ENCODE measurements around the gene SLIT3.
"Not testable (repeated sequence)": the region's sequence is repeated elsewhere in the genome, so short reads cannot be mapped to it uniquely, and the experiment has no call there.

SLIT3 gene

GRCh38 chr5:169168280-169168679 lies 132.7 kb downstream of the SLIT3 start:
- no peak for DNase-seq

GRCh38 chr5:169166078-169166477 lies 134.9 kb downstream of the SLIT3 start:
- no peak for DNase-seq

GRCh38 chr5:169165052-169165451 lies 135.9 kb downstream of the SLIT3 start:
- DNase-seq: no peak

DNA sequence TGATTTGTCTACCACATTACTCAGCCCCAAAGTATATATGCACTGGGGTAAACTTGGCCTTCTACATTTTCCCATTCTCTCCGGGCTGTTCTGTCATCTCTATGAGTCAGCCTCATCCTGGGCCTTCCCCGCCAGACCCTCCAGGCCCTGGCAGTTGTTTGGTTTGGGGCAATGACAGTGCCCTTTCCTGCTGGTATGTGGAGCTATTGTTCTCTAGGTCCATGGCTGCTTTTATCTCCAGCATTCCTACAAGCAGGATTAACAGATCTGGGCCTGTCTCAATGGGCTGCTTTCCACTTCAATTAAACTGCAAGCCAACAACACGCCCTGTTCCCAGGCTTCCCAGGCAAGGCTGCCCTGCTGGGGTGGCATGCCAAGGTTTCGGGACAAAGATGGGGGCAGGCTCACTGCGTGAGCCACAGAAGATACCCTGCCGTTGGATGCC lies 136.4 kb downstream of the SLIT3 start:
- no peak for DNase-seq

- DNase-seq: no peak
Measured at GRCh38 chr5:169162407-169162806, 138.5 kb downstream of the SLIT3 start.

DNA sequence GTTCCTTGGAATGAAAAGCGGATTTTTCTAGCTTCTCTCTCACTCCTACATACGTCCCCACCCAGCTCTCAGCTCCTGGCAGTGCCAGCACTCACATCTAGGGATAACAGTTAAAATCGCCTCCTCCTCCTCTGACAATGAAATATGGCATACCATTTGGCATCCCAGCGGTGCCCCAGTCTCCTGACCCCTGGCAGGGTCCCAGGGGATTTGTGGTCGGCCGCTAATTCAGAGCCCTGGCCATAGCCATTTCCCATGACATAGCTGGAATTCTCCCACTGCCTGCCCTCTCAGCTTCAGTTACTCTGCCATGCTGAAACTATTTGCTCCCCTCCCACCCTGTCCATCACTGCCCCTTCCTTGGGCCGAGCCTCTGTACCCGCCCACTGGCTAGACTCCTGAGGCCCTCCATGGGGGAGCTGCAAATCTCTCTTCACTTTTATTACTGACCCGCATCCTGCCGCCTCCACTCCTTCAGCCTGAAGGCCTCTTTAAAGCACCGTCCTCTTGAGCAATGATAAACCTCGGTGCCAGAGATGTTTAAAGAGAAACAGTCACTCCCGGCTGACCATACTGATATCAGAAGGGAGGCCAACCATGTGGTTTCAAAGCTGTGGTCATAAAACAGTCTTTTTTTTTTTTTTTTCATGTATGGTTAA lies 139.8 kb downstream of the SLIT3 start:
- DNase-seq: no peak

DNA sequence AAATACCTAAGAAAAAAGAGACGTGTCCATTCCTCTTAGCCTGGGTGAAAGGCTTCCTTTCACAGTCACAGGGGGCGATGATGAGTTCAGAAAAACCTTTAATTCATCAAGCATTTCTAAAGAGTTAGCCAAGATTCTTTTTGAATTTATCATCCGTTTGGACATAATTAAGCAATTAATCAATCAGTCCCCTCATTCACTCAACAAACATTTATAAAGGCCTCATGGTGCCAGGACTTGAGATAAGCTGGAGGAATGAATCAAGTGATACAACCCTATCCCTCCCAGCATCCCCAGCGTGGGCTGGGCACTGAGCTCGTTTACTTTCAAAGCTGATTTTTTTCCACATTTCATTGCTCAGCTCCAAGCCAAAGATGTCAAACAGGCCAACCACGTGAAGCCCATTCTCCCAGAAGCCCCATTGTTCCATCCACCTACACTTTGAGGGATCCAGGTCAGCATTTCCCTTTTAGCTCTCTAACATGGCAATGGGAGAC lies 140.5 kb downstream of the SLIT3 start:
- DNase-seq: no peak

DNA sequence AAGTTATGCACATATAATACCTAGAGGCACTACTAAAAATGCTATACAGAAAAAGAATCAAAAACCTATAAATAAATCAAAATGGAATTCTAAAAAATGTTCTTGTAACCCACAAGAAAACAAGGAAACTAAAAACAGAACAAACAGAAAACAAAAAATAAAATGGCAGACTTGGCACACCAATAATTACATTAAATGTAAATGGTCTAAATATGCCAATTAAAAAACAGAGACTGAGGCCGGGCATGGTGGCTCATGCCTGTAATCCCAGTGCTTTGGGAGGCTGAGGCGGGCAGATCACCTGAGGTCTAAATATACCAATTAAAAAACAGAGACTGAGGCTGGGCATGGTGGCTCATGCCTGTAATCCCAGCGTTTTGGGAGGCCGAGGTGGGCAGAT lies 142.2 kb downstream of the SLIT3 start:
- DNase-seq: no peak

- DNase-seq: no peak
Measured at GRCh38 chr5:169157064-169157463, 143.9 kb downstream of the SLIT3 start.

DNA sequence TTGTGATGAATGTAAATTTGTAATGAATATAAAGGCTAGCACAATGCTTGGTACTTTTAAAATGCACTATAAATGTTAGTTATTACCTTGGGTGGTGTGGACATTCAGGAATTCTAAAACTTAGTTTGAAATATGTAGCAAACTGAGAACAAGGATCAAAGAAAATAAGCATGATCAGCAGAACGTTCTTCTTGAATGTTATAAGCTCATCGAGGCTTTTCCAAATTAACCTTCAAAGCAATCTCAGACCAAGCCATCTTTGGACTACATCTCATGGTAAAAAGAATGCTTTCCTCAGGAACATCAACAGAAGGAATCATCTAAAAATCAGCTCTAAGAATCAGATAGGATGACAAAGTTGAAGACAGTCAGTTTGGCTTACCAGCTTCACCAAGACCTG lies 146.3 kb downstream of the SLIT3 start:
- no peak for DNase-seq

- no peak for DNase-seq
Measured at GRCh38 chr5:169153405-169153804, 147.5 kb downstream of the SLIT3 start.

- DNase-seq: no peak
Measured at GRCh38 chr5:169152946-169153345, 148.0 kb downstream of the SLIT3 start.

- DNase-seq: no peak
Measured at GRCh38 chr5:169152453-169152852, 148.5 kb downstream of the SLIT3 start.

GRCh38 chr5:169151051-169151805 lies 149.7 kb downstream of the SLIT3 start:
- DNase-seq: no peak

DNA sequence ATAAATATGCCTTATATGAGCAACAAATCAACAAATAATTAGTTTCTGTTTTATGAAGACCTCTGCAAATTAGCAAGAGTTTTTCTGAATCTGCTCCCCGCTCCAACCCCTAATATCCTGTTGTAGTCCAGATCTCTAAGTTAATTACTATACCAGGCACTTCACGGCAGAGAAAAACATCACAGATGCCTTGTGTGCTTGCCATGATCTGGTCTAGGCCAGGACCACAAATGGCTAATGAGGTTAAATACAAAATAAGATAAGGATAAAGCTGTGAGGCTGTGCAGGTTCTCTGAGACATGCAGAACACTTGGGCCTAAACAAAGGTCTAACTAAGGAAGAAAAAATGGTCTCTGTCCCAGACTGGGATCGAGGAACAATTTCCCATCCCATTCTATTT lies 150.8 kb downstream of the SLIT3 start:
- no peak for DNase-seq

- DNase-seq: no peak
Measured at GRCh38 chr5:169149317-169149716, 151.6 kb downstream of the SLIT3 start.

- no peak for DNase-seq
Measured at GRCh38 chr5:169148138-169148740, 152.7 kb downstream of the SLIT3 start.

DNA sequence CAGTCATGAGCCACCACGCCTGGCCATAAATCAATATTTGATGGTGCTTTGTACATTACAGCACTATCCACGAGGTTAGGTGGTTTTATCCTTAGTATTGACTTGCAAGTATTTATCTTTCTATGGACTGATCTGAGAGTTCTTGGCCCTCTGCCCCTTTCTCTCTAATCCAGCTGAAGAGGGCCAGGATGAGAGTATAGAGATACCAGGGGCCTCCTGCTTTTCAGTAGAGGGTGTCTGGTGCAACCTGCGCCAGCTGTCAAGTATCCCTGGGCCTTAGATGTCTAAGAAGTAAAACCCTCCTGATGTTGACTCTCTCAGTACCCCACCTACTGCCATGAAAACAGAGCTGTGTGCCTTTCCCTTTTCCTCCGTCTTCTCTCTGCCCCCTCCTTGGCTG lies 153.4 kb downstream of the SLIT3 start:
- DNase-seq: no peak

- no peak for DNase-seq
Measured at GRCh38 chr5:169146158-169146557, 154.8 kb downstream of the SLIT3 start.

- no peak for DNase-seq
Measured at GRCh38 chr5:169142264-169142970, 158.5 kb downstream of the SLIT3 start.

DNA sequence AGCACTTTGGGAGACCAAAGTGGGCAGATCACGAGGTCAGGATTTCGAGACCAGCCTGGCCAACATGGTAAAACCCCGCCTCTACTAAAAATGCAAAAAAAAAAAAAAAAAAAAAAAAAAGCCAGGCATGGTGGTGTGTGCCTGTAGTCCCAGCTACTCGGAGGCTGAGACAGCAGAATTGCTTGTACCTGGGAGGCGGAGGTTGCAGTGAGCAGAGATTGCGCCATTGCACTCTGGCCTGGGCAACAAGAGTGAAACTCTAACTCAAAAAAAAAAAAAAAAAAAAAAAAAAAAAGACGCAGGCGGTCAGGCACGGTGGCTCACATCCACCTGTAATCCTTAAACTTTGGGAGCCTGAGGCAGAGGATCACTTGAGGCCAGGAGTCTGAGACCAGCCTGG lies 160.7 kb downstream of the SLIT3 start:
- not testable (repeated sequence) for DNase-seq

DNA sequence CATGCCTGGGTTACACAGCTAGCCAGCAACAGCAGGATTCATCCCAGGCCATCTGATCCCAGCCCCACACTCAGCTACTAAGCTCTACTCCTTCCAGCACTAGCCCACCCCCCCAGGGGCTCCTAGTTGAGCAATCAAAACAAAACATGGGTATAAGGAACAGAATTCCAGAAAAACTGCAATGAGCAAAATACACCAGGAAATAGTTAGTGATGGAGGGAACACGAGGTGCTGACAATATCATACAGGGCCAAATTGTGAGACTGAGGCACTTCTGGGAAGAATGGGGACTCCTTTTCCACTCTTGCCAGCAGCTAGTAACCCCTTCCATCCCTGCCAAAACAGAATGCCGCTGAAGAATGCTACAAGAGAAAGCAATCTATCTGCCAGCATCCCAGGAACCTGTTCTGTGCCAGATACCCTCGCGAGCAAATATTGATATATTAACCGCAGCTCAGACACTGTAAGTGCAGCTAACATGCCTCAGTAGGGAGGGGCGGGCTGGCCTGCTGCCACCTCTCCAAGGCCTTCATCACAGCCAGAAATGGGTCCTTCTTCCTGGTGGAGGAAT lies 161.4 kb downstream of the SLIT3 start:
- no peak for DNase-seq

GRCh38 chr5:169133531-169133930 lies 167.4 kb downstream of the SLIT3 start:
- DNase-seq: no peak
